Activated CD4-positive, alpha-beta memory T cell treated with anti-CD3 and anti-CD28 coated beads for 36 hours (primary cell): ENCODE measurements around the gene MAF. TPM values are rescaled to one million over a fixed set of nuclear protein-coding genes. Genes with fewer than 3 reads are reported as not detected.

Experiments used
- CTCF ChIA-PET: fragments of 350-600 bp; sonication (Branson Sonifier 250); formaldehyde crosslinking; loops from one replicate; lab custom pipeline; 2021; ENCODE audit warnings: antibody characterized with exemption, inconsistent platforms; lab: Charles Lee
- POLR2A ChIA-PET: fragments of 350-600 bp; sonication (Branson Sonifier 250); formaldehyde crosslinking; loops from one replicate; lab custom pipeline; 2021; ENCODE audit warnings: antibody characterized with exemption; lab: Charles Lee
- DNase-seq: peaks from one replicate; pipeline ENCODE4 v3.0.0-alpha.2; 2020
- H3K27ac Mint-ChIP-seq: one replicate; pipeline ENCODE4 v1.8.0; 2021; ENCODE audit warnings: mixed read lengths
- H3K27me3 Mint-ChIP-seq: one replicate; pipeline ENCODE4 v1.8.0; 2021; ENCODE audit warnings: mixed read lengths
- H3K36me3 Mint-ChIP-seq: one replicate; pipeline ENCODE4 v1.8.0; 2021; ENCODE audit warnings: mixed read lengths
- H3K4me1 Mint-ChIP-seq: one replicate; pipeline ENCODE4 v1.8.0; 2021; ENCODE audit warnings: low read depth, mixed read lengths
- H3K4me3 Mint-ChIP-seq: one replicate; pipeline ENCODE4 v1.8.0; 2021; ENCODE audit warnings: mild to moderate bottlenecking, mixed read lengths
- H3K9me3 Mint-ChIP-seq: one replicate; pipeline ENCODE4 v1.8.0; 2021; ENCODE audit warnings: mixed read lengths
- intact Hi-C: fragments of 100-400 bp; cut with micrococcal nuclease; formaldehyde crosslinking; loops from one replicate; pipeline ENCODE4 v1.15.1; 2023
- total RNA-seq, 2 experiments: library from RNA; stranded (reverse); gene quantifications; one replicate each; pipeline ENCODE4 v1.2.3, GENCODE V29; 2021

The MAF gene
- total RNA-seq, 2 experiments from 2014 or later, result 345 to 360 TPM

- no peaks in the 10 kb centered on the region for H3K9me3 Mint-ChIP-seq
- peak overlapping the region; percentile 62 for H3K4me3 Mint-ChIP-seq
- peaks cover 46% of the 10 kb centered on the region for H3K4me1 Mint-ChIP-seq
- ChIA-PET CTCF (no interaction called here), POLR2A (interaction anchor here (1.0 to 1.2 kb wide), 5 partner anchors 9 to 616 kb away, joined by 3 to 5 read pairs (median 5); partner anchors contain the start of gene MAF)
- peaks cover 5% of the 10 kb centered on the region for H3K27me3 Mint-ChIP-seq
- DNase-seq, result no peak
- intact Hi-C loops, result no loop called here
- H3K36me3 Mint-ChIP-seq, result peaks cover 43% of the 10 kb centered on the region
- peak overlapping the region; percentile 89 for H3K27ac Mint-ChIP-seq
Observed at GRCh38 chr16:79592186-79592585, 8.4 kb downstream of the MAF start.

- peak overlapping the region; percentile 35 for H3K27ac Mint-ChIP-seq
- intact Hi-C loops, result no loop called here
- H3K4me1 Mint-ChIP-seq, result peaks cover 32% of the 10 kb centered on the region
- ChIA-PET CTCF (interaction anchor here (0.8 to 2.2 kb wide), 3 partner anchors 12 to 877 kb away, joined by 3 to 11 read pairs (median 3); partner anchors contain the start of gene MAF), POLR2A (interaction anchor here (0.7 to 1.2 kb wide), 6 partner anchors 9 to 884 kb away, joined by 3 to 8 read pairs (median 4); no protein-coding TSS in a partner anchor)
- peaks cover 5% of the 10 kb centered on the region for H3K27me3 Mint-ChIP-seq
- H3K36me3 Mint-ChIP-seq, result peaks cover 18% of the 10 kb centered on the region
- H3K4me3 Mint-ChIP-seq, result peak overlapping the region; percentile 61
- no peaks in the 10 kb centered on the region for H3K9me3 Mint-ChIP-seq
- DNase-seq, result peak; percentile 27
Observed at GRCh38 chr16:79589601-79590102, 10.9 kb downstream of the MAF start.

- Mint-ChIP-seq H3K9me3 (no peaks in the 10 kb centered on the region), H3K36me3 (peaks cover 7% of the 10 kb centered on the region), H3K4me3 (no peak overlapping the region), H3K27me3 (peaks cover 5% of the 10 kb centered on the region), H3K4me1 (peaks cover 24% of the 10 kb centered on the region), H3K27ac (no peak overlapping the region)
- intact Hi-C loops, result no loop called here
- ChIA-PET CTCF (no interaction called here), POLR2A (interaction anchor here (0.6 kb wide), 1 partner anchor 14 kb away, joined by 3 read pairs; no protein-coding TSS in a partner anchor)
- DNase-seq, result no peak
Observed at GRCh38 chr16:79587897-79588296, 12.6 kb downstream of the MAF start.

GRCh38 chr16:79587296-79587695 lies 13.2 kb downstream of the MAF start:
- no peak overlapping the region for H3K27ac Mint-ChIP-seq
- intact Hi-C loops, result no loop called here
- POLR2A ChIA-PET, result no interaction called here
- peaks cover 19% of the 10 kb centered on the region for H3K4me1 Mint-ChIP-seq
- H3K4me3 Mint-ChIP-seq, result no peak overlapping the region
- H3K27me3 Mint-ChIP-seq, result peaks cover 5% of the 10 kb centered on the region
- CTCF ChIA-PET, result no interaction called here
- DNase-seq, result no peak
- no peaks in the 10 kb centered on the region for H3K9me3 Mint-ChIP-seq
- H3K36me3 Mint-ChIP-seq, result peaks cover 3% of the 10 kb centered on the region

GRCh38 chr16:79582789-79583188 lies 17.7 kb downstream of the MAF start:
- DNase-seq, result no peak
- H3K9me3 Mint-ChIP-seq, result no peaks in the 10 kb centered on the region
- intact Hi-C loops, result no loop called here
- ChIA-PET CTCF (interaction anchor here (0.6 to 1.2 kb wide), 2 partner anchors 11 to 139 kb away, joined by 4 to 5 read pairs; no protein-coding TSS in a partner anchor), POLR2A (no interaction called here)
- H3K4me1 Mint-ChIP-seq, result no peaks in the 10 kb centered on the region
- H3K27me3 Mint-ChIP-seq, result peaks cover 5% of the 10 kb centered on the region
- no peaks in the 10 kb centered on the region for H3K36me3 Mint-ChIP-seq
- no peak overlapping the region for H3K27ac Mint-ChIP-seq
- H3K4me3 Mint-ChIP-seq, result no peak overlapping the region

- DNase-seq, result no peak
- H3K36me3 Mint-ChIP-seq, result no peaks in the 10 kb centered on the region
- intact Hi-C loops, result no loop called here
- ChIA-PET POLR2A (no interaction called here), CTCF (no interaction called here)
- H3K9me3 Mint-ChIP-seq, result no peaks in the 10 kb centered on the region
- H3K27ac Mint-ChIP-seq, result no peak overlapping the region
- peaks cover 9% of the 10 kb centered on the region for H3K27me3 Mint-ChIP-seq
- H3K4me1 Mint-ChIP-seq, result no peaks in the 10 kb centered on the region
- H3K4me3 Mint-ChIP-seq, result no peak overlapping the region
Observed at GRCh38 chr16:79580453-79581191, 19.9 kb downstream of the MAF start.

- H3K27ac Mint-ChIP-seq, result no peak overlapping the region
- H3K27me3 Mint-ChIP-seq, result peaks cover 18% of the 10 kb centered on the region
- no peaks in the 10 kb centered on the region for H3K36me3 Mint-ChIP-seq
- CTCF ChIA-PET, result no interaction called here
- intact Hi-C loops, result no loop called here
- DNase-seq, result no peak
- no peak overlapping the region for H3K4me3 Mint-ChIP-seq
- POLR2A ChIA-PET, result no interaction called here
- H3K4me1 Mint-ChIP-seq, result no peaks in the 10 kb centered on the region
- H3K9me3 Mint-ChIP-seq, result no peaks in the 10 kb centered on the region
Observed at GRCh38 chr16:79576602-79577001, 23.9 kb downstream of the MAF start.

- intact Hi-C loops, result no loop called here
- ChIA-PET CTCF (no interaction called here), POLR2A (no interaction called here)
- no peaks in the 10 kb centered on the region for H3K9me3 Mint-ChIP-seq
- no peaks in the 10 kb centered on the region for H3K4me1 Mint-ChIP-seq
- no peak for DNase-seq
- no peaks in the 10 kb centered on the region for H3K36me3 Mint-ChIP-seq
- no peak overlapping the region for H3K27ac Mint-ChIP-seq
- H3K27me3 Mint-ChIP-seq, result peaks cover 18% of the 10 kb centered on the region
- H3K4me3 Mint-ChIP-seq, result no peak overlapping the region
Observed at GRCh38 chr16:79573884-79574283, 26.7 kb downstream of the MAF start.

GRCh38 chr16:79573071-79573470 lies 27.5 kb downstream of the MAF start:
- no peak overlapping the region for H3K27ac Mint-ChIP-seq
- H3K4me1 Mint-ChIP-seq, result no peaks in the 10 kb centered on the region
- no peaks in the 10 kb centered on the region for H3K9me3 Mint-ChIP-seq
- ChIA-PET CTCF (no interaction called here), POLR2A (no interaction called here)
- H3K36me3 Mint-ChIP-seq, result no peaks in the 10 kb centered on the region
- no peak for DNase-seq
- intact Hi-C loops, result no loop called here
- H3K4me3 Mint-ChIP-seq, result no peak overlapping the region
- peaks cover 18% of the 10 kb centered on the region for H3K27me3 Mint-ChIP-seq

GRCh38 chr16:79571903-79572535 lies 28.5 kb downstream of the MAF start:
- CTCF ChIA-PET, result no interaction called here
- no peak overlapping the region for H3K27ac Mint-ChIP-seq
- no peaks in the 10 kb centered on the region for H3K4me1 Mint-ChIP-seq
- intact Hi-C loops, result no loop called here
- no peak for DNase-seq
- POLR2A ChIA-PET, result no interaction called here
- no peak overlapping the region for H3K4me3 Mint-ChIP-seq
- H3K36me3 Mint-ChIP-seq, result no peaks in the 10 kb centered on the region
- peaks cover 16% of the 10 kb centered on the region for H3K27me3 Mint-ChIP-seq
- no peaks in the 10 kb centered on the region for H3K9me3 Mint-ChIP-seq

GRCh38 chr16:79571065-79571902 lies 29.3 kb downstream of the MAF start:
- Mint-ChIP-seq H3K4me3 (no peak overlapping the region), H3K36me3 (no peaks in the 10 kb centered on the region), H3K4me1 (no peaks in the 10 kb centered on the region), H3K9me3 (no peaks in the 10 kb centered on the region), H3K27ac (no peak overlapping the region), H3K27me3 (peaks cover 14% of the 10 kb centered on the region)
- intact Hi-C loops, result no loop called here
- ChIA-PET POLR2A (no interaction called here), CTCF (interaction anchor here (0.6 kb wide), 1 partner anchor 1350 kb away, joined by 3 read pairs; no protein-coding TSS in a partner anchor)
- DNase-seq, result no peak

- no peaks in the 10 kb centered on the region for H3K9me3 Mint-ChIP-seq
- no peaks in the 10 kb centered on the region for H3K27me3 Mint-ChIP-seq
- ChIA-PET CTCF (no interaction called here), POLR2A (no interaction called here)
- intact Hi-C loops, result no loop called here
- H3K4me1 Mint-ChIP-seq, result no peaks in the 10 kb centered on the region
- H3K27ac Mint-ChIP-seq, result no peak overlapping the region
- H3K36me3 Mint-ChIP-seq, result no peaks in the 10 kb centered on the region
- H3K4me3 Mint-ChIP-seq, result no peak overlapping the region
- no peak for DNase-seq
Observed at GRCh38 chr16:79564671-79565107, 35.8 kb downstream of the MAF start.
